ENCODE data around the gene GATB.
"Not testable (repeated sequence)": the region's sequence is repeated elsewhere in the genome, so short reads cannot be mapped to it uniquely, and the experiment has no call there.

Gene GATB

GRCh38 chr4:151785484-151786157 lies 24.8 kb upstream of the GATB start:
- DNase-seq: no peak

GRCh38 chr4:151784706-151785105 lies 23.9 kb upstream of the GATB start:
- no peak for DNase-seq

- DNase-seq: no peak
Observed at GRCh38 chr4:151783867-151784266, 23.1 kb upstream of the GATB start.

- DNase-seq: no peak
Observed at GRCh38 chr4:151782296-151782695, 21.5 kb upstream of the GATB start.

- no peak for DNase-seq
Observed at GRCh38 chr4:151781026-151781425, 20.2 kb upstream of the GATB start.

GRCh38 chr4:151777471-151777870 lies 16.7 kb upstream of the GATB start:
- DNase-seq: no peak

- no peak for DNase-seq
Observed at GRCh38 chr4:151774324-151774723, 13.5 kb upstream of the GATB start.

GRCh38 chr4:151772274-151772673 lies 11.5 kb upstream of the GATB start:
- DNase-seq: no peak

GRCh38 chr4:151771664-151772063 lies 10.9 kb upstream of the GATB start:
- DNase-seq: no peak

- DNase-seq: no peak
Observed at GRCh38 chr4:151770154-151770553, 9.3 kb upstream of the GATB start.

GRCh38 chr4:151768835-151769234 lies 8.0 kb upstream of the GATB start:
- no peak for DNase-seq

- no peak for DNase-seq
Observed at GRCh38 chr4:151766691-151767090, 5.9 kb upstream of the GATB start.

- no peak for DNase-seq
Observed at GRCh38 chr4:151760002-151760401, 805 bp downstream of the GATB start.

GRCh38 chr4:151753056-151753455 lies 7.8 kb downstream of the GATB start:
- DNase-seq: no peak

GRCh38 chr4:151750156-151750555 lies 10.7 kb downstream of the GATB start:
- no peak for DNase-seq

GRCh38 chr4:151745481-151746231 lies 15.2 kb downstream of the GATB start:
- DNase-seq: no peak

- DNase-seq: no peak
Observed at GRCh38 chr4:151744614-151745013, 16.2 kb downstream of the GATB start.

- DNase-seq: no peak
Observed at GRCh38 chr4:151743894-151744293, 16.9 kb downstream of the GATB start.

GRCh38 chr4:151743128-151743854 lies 17.5 kb downstream of the GATB start:
- no peak for DNase-seq

GRCh38 chr4:151738720-151739517 lies 21.9 kb downstream of the GATB start:
- DNase-seq: no peak

GRCh38 chr4:151736852-151737251 lies 24.0 kb downstream of the GATB start:
- DNase-seq: not testable (repeated sequence)

GRCh38 chr4:151736361-151736760 lies 24.4 kb downstream of the GATB start:
- no peak for DNase-seq

GRCh38 chr4:151731670-151732069 lies 29.1 kb downstream of the GATB start:
- not testable (repeated sequence) for DNase-seq
